Stimulated activated naive B cell treated with anti-CD40 and anti-IgM and Interleukin-4, amounts not matched to agents 10 μg/mL and 1 μg/mL and 100 μg/mL, for 72 hours (primary cell): ENCODE data around the gene BDH2.

ENCODE experiments used
- ATAC-seq, 2 donors: fragments of 150-1000 bp; cut with Tn5 transposase; replicated peaks; 2 replicates each; pipeline ENCODE4 v1.10.0; 2021; ENCODE audit warnings: moderate library complexity in 1 of 2
- DNase-seq: peaks from one replicate; pipeline ENCODE4 v3.0.0; 2021
- H3K27ac Mint-ChIP-seq: one replicate; pipeline ENCODE4 v1.8.0; 2022; ENCODE audit warnings: mild to moderate bottlenecking, mixed read lengths
- H3K27me3 Mint-ChIP-seq, 2 donors: one replicate each; pipeline ENCODE4 v1.8.0; 2022; ENCODE audit warnings: mixed read lengths in 2 of 2
- H3K36me3 Mint-ChIP-seq, 2 donors: one replicate each; pipeline ENCODE4 v1.8.0; 2022; ENCODE audit warnings: mixed read lengths in 2 of 2, mild to moderate bottlenecking in 1 of 2
- H3K4me1 Mint-ChIP-seq, 2 donors: one replicate each; pipeline ENCODE4 v1.8.0; 2022; ENCODE audit warnings: mixed read lengths in 2 of 2, mild to moderate bottlenecking in 1 of 2
- H3K4me3 Mint-ChIP-seq, 2 donors: one replicate each; pipeline ENCODE4 v1.8.0; 2022; ENCODE audit warnings: mild to moderate bottlenecking in 2 of 2, mixed read lengths in 2 of 2, moderate library complexity in 1 of 2
- H3K9me3 Mint-ChIP-seq, 2 donors: one replicate each; pipeline ENCODE4 v1.8.0; 2022; ENCODE audit warnings: mixed read lengths in 2 of 2, mild to moderate bottlenecking in 1 of 2

Gene BDH2

DNA sequence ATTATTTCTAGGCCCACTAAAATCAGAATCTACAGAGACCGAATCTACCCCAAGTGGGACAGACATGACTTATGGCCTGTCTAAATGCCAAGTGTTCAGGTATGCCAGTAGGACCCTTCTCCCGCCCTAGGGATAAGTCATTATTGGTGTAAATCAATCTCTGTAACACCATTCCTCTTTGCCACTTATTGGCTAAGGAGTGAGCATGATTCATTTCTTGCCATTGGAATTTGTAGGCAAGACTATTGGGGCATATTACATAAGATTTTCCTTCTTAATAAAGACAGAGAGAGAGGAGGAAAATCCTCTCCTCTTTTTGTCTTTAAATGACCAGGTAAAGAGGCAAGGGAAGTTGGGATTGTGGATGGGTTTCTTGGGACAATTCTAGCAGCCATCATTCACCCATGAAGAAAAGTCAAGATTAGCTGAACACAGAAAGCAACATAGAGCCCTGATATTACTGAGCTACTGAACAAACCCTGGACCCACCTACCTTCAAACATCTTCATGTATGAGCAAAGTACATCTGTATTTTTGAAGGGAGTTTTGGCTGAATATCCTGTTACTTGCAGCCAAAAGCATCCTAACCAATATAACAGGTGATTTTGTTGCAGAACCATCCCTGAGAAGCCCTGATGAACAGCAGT is 25.7 kb downstream of the BDH2 start:
- peaks cover 9 to 23% of the 10 kb centered on the region in 2 donors for H3K36me3 Mint-ChIP-seq
- no peak for DNase-seq
- no peak for ATAC-seq
- H3K9me3 Mint-ChIP-seq = no peaks in the 10 kb centered on the region
- H3K4me1 Mint-ChIP-seq = peaks cover 16 to 28% of the 10 kb centered on the region in 2 donors
- H3K4me3 Mint-ChIP-seq = no peak overlapping the region
- no peak overlapping the region for H3K27ac Mint-ChIP-seq
- no peaks in the 10 kb centered on the region for H3K27me3 Mint-ChIP-seq

DNA sequence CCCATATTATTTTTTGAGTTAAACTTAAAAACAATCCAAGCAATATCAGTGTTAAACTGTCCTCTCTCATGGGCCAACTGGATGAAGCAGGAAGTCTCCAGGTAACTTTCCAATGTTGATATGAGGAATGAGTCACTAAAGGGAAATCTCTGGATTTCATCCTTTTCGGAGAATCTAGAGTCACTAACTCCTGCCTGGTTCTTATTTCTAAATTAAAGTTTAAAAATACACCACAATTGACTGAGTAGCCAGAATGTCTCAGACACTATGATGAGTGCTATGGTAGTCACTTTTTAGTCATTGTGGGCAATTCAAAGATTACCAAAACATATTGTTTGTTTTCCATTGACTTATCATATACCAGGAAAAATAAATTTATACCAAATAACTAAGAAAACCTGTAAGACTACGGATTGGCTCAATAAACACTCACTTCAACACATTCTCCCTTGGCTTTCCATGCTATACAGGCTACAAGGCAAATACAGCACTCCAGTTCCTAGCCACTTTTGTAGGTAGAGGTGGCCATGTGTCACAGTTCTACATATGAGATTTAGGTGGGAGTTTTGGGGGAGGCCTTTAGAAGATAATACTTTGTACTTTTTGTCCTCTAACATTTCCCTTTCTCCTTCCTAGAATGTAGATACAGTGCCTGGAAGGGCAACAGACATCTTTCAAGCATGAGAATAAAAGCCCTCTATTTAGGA is 31.6 kb downstream of the BDH2 start:
- no peak for ATAC-seq
- H3K9me3 Mint-ChIP-seq = no peaks in the 10 kb centered on the region

DNA sequence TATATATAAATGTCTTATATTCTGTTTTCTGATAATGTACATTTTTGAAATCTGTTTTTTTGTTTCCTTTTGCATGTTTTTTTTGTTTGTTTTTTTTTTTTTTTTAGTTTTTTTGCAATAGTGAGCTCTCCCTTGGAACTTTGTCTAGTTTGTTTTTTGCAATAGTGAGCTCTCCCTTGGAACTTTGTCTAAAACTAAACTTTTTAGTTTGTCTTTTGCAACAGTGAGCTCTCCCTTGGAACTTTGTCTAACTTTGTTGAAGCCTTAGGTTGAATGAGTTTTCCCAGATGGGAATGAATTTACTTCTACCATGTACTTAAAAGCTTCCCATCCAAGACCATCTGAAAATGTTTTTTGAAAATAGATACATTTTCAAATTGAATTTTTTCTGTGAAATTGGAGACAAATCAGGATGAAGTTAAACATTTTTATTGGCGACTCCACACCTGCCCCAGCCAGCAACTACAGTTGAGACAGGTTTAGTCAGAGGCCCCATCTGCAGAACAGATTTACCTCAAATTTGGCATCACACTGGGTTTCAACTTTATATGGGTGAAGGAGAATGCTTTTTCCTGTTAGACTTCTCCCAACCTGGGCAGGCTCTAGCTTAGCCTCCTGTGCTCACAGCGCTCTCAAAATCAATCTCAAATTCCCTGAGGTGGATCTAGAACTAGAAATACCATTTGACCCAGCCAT is 39.0 kb downstream of the BDH2 start:
- Mint-ChIP-seq H3K36me3 (peaks cover 26 to 44% of the 10 kb centered on the region in 2 donors), H3K4me1 (no peaks in the 10 kb centered on the region), H3K27me3 (no peaks in the 10 kb centered on the region), H3K4me3 (no peak overlapping the region), H3K9me3 (peaks cover 0 to 1% of the 10 kb centered on the region in 2 donors), H3K27ac (no peak overlapping the region)
- ATAC-seq = no peak
- DNase-seq = no peak

More for the DNA sequence above, 31.6 kb downstream of the BDH2 start:
- Mint-ChIP-seq H3K27ac (no peak overlapping the region), H3K4me1 (peaks cover 0 to 5% of the 10 kb centered on the region in 2 donors), H3K36me3 (peaks cover 21 to 46% of the 10 kb centered on the region in 2 donors), H3K4me3 (no peak overlapping the region), H3K27me3 (no peaks in the 10 kb centered on the region)
- DNase-seq = no peak

DNA sequence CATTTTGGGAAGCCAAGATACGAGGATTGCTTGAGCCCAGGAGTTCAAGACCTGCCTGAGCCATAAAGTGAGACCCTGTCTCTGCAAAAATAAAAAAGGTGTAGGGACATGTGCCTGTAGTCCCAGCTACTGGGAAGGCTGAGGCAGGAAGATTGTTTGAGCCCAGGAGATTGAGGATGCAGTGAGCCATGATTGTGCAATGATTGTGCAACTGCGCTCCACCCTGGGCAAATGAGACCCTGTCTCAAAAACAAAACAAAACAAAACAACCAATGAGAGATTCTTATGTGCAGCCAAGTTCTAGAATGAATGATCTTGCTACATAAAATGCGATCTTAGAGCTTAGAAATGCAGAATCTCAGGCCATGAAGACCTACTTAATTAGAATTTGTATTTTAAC is 45.6 kb downstream of the BDH2 start:
- peaks cover 0 to 1% of the 10 kb centered on the region in 2 donors for H3K9me3 Mint-ChIP-seq
- no peaks in the 10 kb centered on the region for H3K27me3 Mint-ChIP-seq
- no peak for ATAC-seq

GRCh38 chr4:103052779-103053178 is 46.9 kb downstream of the BDH2 start:
- no peak overlapping the region for H3K4me3 Mint-ChIP-seq
- no peak for DNase-seq
- H3K9me3 Mint-ChIP-seq = peaks cover 0 to 1% of the 10 kb centered on the region in 2 donors
- H3K27ac Mint-ChIP-seq = no peak overlapping the region
- H3K27me3 Mint-ChIP-seq = no peaks in the 10 kb centered on the region
- no peak for ATAC-seq
- H3K36me3 Mint-ChIP-seq = peaks cover 11 to 26% of the 10 kb centered on the region in 2 donors
- H3K4me1 Mint-ChIP-seq = peaks cover 5 to 10% of the 10 kb centered on the region in 2 donors

More for the DNA sequence above, 45.6 kb downstream of the BDH2 start:
- H3K4me1 Mint-ChIP-seq = peaks cover 5 to 10% of the 10 kb centered on the region in 2 donors
- no peak overlapping the region for H3K27ac Mint-ChIP-seq
- no peak overlapping the region for H3K4me3 Mint-ChIP-seq
- DNase-seq = no peak
- peaks cover 10 to 18% of the 10 kb centered on the region in 2 donors for H3K36me3 Mint-ChIP-seq

GRCh38 chr4:103052145-103052544 is 47.5 kb downstream of the BDH2 start:
- Mint-ChIP-seq H3K4me3 (no peak overlapping the region), H3K9me3 (peaks cover 0 to 1% of the 10 kb centered on the region in 2 donors), H3K27ac (no peak overlapping the region), H3K4me1 (peaks cover 5 to 10% of the 10 kb centered on the region in 2 donors), H3K27me3 (no peaks in the 10 kb centered on the region), H3K36me3 (peaks cover 15 to 27% of the 10 kb centered on the region in 2 donors)
- DNase-seq = no peak
- ATAC-seq = no peak

- no peak for DNase-seq
- Mint-ChIP-seq H3K27ac (no peak overlapping the region), H3K4me3 (no peak overlapping the region)
These were observed 48.7 kb downstream of the BDH2 start for GRCh38 chr4:103050736-103051436.

DNA sequence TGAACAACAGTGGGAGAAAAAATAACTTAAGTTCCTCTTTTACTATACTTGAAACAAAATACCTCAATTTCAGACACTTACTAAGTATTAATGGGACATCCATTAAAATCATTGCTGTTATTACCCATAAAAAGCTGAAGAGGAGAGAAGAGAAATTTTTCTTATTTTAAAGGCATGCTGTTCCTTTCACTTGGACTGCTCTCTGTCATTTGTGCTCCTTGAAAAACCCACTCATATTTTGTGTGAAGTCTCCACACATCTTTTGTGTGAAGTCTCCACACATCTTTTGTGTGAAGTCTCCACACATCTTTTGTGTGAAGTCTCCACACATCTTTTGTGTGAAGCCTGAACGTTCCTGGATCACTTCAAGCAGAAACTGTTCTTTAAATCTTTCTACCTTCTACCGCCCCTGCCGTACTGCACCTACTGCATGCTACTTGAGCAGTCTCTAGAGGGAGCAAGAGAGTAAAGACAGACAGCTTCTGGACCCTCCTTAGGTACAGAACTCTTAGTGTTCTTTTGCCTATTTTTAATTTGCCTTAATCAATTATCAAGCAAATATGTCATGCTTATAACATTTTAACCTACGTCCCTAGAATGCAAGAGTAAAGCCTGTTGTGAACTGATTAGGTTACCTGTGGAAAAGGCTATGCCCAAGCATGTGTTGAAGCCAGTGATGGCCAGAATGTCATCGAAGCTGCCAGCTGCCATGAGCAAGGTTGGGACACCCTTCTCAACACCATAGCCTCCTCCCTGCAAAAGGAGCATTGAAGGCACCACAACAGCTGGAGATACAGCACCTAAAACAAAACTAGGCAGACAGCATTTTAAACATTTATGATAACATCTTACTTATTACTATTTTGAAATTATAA is 53.0 kb downstream of the BDH2 start:
- peak; percentile 92 to 93 for ATAC-seq
- DNase-seq = peak; percentile 4
- Mint-ChIP-seq H3K36me3 (peaks cover 25 to 33% of the 10 kb centered on the region in 2 donors), H3K9me3 (no peaks in the 10 kb centered on the region), H3K4me3 (no peak overlapping the region), H3K27me3 (no peaks in the 10 kb centered on the region), H3K4me1 (peaks cover 5 to 18% of the 10 kb centered on the region in 2 donors), H3K27ac (no peak overlapping the region)

More at GRCh38 chr4:103050736-103051436, 48.7 kb downstream of the BDH2 start:
- peaks cover 5 to 18% of the 10 kb centered on the region in 2 donors for H3K4me1 Mint-ChIP-seq
- H3K9me3 Mint-ChIP-seq = no peaks in the 10 kb centered on the region
- H3K36me3 Mint-ChIP-seq = peaks cover 22 to 32% of the 10 kb centered on the region in 2 donors
- ATAC-seq = no peak
- H3K27me3 Mint-ChIP-seq = no peaks in the 10 kb centered on the region

GRCh38 chr4:103044183-103044582 is 55.5 kb downstream of the BDH2 start:
- ATAC-seq = no peak
- H3K4me1 Mint-ChIP-seq = peaks cover 0 to 8% of the 10 kb centered on the region in 2 donors
- no peak for DNase-seq
- no peak overlapping the region for H3K4me3 Mint-ChIP-seq
- H3K36me3 Mint-ChIP-seq = peaks cover 23 to 28% of the 10 kb centered on the region in 2 donors
- H3K9me3 Mint-ChIP-seq = no peaks in the 10 kb centered on the region
- no peak overlapping the region for H3K27ac Mint-ChIP-seq
- no peaks in the 10 kb centered on the region for H3K27me3 Mint-ChIP-seq

GRCh38 chr4:103036169-103036568 is 63.5 kb downstream of the BDH2 start:
- no peak overlapping the region for H3K27ac Mint-ChIP-seq
- H3K4me3 Mint-ChIP-seq = no peak overlapping the region
- H3K4me1 Mint-ChIP-seq = no peaks in the 10 kb centered on the region
- no peaks in the 10 kb centered on the region for H3K27me3 Mint-ChIP-seq
- H3K9me3 Mint-ChIP-seq = no peaks in the 10 kb centered on the region
- ATAC-seq = no peak
- H3K36me3 Mint-ChIP-seq = peaks cover 22 to 34% of the 10 kb centered on the region in 2 donors
- no peak for DNase-seq

DNA sequence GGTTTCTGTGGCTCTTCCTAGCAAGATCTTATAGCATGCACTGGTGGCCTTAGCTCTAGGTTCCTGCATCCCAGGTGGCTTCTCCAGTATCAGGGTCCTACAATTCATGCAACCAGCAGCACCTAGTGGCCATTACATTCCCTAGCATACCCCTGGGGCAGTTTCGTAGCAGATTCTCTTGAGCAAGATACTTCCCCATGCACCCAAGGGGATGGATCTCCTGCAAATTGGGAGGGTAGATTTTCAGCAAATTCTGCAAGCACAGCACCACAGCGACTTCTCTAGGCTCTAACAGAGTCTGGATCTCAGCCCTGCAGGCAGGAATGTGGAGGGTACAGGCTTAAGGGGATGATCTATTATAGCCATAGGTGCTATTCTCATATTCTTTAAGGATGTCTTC is 67.1 kb downstream of the BDH2 start:
- DNase-seq = no peak
- ATAC-seq = peak in 1 of 2 donors; percentile 58
- Mint-ChIP-seq H3K27ac (no peak overlapping the region), H3K4me1 (no peaks in the 10 kb centered on the region), H3K27me3 (no peaks in the 10 kb centered on the region), H3K36me3 (peaks cover 39 to 52% of the 10 kb centered on the region in 2 donors), H3K4me3 (no peak overlapping the region), H3K9me3 (no peaks in the 10 kb centered on the region)

DNA sequence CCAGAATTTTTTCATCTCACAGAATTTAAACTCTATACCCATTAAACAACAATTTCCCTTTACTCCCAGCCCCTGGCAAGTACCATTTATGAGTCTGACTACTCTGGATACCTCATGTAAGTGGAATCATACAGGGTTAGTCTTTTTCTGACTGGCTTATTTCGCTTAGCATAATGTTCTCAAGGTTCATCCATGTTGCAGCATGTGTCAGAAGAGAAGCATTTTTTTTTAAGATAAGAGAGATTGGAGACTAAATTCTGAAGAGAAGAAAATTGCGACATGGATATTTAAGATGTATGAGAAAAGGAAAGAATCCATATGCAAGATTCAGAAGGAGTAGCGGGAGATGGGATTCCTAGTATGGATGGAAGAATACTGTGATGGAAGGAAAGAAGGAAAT is 68.8 kb downstream of the BDH2 start:
- Mint-ChIP-seq H3K4me3 (no peak overlapping the region), H3K27ac (no peak overlapping the region), H3K36me3 (peaks cover 29 to 42% of the 10 kb centered on the region in 2 donors), H3K4me1 (no peaks in the 10 kb centered on the region), H3K27me3 (no peaks in the 10 kb centered on the region), H3K9me3 (no peaks in the 10 kb centered on the region)
- ATAC-seq (no peak), DNase-seq (no peak)

- no peaks in the 10 kb centered on the region for H3K27me3 Mint-ChIP-seq
- no peaks in the 10 kb centered on the region for H3K4me1 Mint-ChIP-seq
- no peak for DNase-seq
- H3K36me3 Mint-ChIP-seq = peaks cover 25 to 40% of the 10 kb centered on the region in 2 donors
- no peak for ATAC-seq
- no peaks in the 10 kb centered on the region for H3K9me3 Mint-ChIP-seq
- H3K27ac Mint-ChIP-seq = no peak overlapping the region
- no peak overlapping the region for H3K4me3 Mint-ChIP-seq
These were observed 70.3 kb downstream of the BDH2 start for GRCh38 chr4:103029300-103029699.
